GM12872 (cell line): Measurements from ENCODE around the gene EXOC3L1.

Source experiments
- TF ChIP-seq, protein P1 (sequence below): IDR thresholded peaks from 3 replicates; pipeline ENCODE4 v1.5.1; 2011; ENCODE audit warnings: low read depth, mild to moderate bottlenecking, low read length, moderate library complexity; ENCODE audit not compliant: insufficient read depth

EXOC3L1 gene

GRCh38 chr16:67190041-67190440, at the start of gene EXOC3L1:
TSS of gene EXOC3L1 (minus strand) at chr16:67190136. CDS start at chr16:67189676, 460 bp downstream.
- TF ChIP-seq, protein P1, sequence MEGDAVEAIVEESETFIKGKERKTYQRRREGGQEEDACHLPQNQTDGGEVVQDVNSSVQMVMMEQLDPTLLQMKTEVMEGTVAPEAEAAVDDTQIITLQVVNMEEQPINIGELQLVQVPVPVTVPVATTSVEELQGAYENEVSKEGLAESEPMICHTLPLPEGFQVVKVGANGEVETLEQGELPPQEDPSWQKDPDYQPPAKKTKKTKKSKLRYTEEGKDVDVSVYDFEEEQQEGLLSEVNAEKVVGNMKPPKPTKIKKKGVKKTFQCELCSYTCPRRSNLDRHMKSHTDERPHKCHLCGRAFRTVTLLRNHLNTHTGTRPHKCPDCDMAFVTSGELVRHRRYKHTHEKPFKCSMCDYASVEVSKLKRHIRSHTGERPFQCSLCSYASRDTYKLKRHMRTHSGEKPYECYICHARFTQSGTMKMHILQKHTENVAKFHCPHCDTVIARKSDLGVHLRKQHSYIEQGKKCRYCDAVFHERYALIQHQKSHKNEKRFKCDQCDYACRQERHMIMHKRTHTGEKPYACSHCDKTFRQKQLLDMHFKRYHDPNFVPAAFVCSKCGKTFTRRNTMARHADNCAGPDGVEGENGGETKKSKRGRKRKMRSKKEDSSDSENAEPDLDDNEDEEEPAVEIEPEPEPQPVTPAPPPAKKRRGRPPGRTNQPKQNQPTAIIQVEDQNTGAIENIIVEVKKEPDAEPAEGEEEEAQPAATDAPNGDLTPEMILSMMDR, result no peak

GRCh38 chr16:67238806-67239470, 49.0 kb upstream of the EXOC3L1 start:
- TF ChIP-seq, protein P1, result no peak

DNA sequence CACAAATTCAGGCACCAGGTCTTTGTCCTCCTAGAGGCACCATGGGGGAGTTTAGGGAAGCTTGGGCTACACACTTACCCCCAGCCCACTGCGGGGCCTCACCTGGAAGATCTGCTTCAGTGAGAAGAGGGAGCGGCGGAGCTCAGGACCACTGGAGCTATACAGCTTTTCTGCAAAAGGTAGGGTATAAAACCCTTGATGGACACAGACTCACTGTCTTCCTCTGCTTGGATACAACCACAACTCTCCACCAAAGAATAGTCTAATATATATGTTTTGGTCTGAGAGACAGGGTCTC, 48.3 kb upstream of the EXOC3L1 start:
- TF ChIP-seq, protein P1, result no peak

GRCh38 chr16:67237396-67238277, 47.7 kb upstream of the EXOC3L1 start:
- TF ChIP-seq, protein P1, result no peak

DNA sequence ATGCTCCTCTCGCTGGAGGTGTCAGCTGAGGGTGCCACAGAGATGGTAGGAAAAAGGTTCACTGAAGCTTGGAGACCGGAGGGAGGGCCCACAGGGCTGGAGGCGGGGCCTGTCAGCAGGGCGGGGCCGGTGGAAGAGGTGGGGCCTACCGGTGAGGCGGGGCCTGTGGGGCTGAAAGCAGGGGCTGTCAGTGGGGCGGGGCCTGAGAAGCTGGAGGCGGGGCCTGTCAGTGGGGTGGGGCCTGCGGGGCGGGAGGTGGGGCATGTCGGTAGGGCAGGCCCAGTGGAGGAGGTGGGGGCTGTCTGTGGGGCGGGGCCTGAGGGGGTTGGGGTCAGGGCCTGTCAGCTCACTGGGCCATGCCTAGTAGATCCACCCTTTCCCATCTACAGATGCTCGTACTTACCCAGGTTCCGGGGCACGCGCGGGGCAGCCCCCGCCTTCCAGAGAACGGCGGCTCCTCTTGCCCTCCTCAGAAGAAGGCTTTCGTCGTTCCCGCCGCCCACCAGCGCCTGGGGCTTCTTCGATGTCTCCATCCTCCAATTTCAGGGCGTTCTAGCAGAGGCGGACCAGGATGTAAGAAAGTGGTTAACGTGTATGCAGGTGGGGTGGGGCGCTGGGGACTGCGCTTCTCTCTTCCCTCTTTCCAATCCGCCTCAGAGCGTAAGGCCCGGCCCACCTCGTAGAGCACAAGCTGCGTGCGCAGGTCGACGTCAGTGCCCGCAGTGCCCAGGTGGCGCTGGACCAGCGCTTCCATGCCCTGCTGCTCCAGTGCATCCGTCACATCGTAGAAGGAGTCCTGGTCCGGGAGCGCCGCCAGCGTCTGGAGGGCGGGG, 46.8 kb upstream of the EXOC3L1 start:
- TF ChIP-seq, protein P1, result no peak

DNA sequence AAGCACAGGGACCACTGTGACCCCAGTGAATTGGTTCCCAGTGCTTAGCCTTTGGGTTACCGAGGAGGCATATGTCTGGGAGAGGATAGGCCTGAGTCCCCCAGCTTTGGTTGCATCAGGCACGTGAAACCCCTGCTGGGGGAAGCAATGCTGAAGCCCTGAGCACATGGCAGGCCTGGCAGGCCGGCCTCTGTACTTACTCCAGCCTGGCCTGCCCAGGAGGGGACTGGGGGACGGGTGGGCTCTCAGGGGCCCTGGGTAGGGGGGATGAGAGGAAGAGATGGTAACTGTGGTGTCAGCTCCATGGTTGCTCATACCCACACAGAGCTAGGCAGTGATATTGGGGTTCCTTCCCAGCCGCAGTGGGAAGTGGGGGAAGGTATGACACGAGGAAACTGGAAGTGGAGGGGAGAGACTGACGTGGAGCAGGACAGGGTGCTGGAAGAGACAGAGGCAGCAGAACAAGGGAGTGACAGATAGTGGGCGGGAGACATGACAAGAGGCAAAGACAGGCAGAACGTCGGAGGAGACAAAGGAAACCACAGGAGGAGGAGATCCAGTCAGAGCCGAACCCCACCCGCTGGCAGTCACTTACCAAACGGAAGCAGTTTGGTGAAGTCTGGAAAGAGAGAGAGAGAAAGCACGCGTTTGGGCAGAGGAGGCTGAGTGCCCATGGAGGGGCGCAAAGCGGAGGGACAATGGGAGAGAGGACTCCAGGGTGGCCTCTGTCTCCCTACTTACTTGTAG, 46.1 kb upstream of the EXOC3L1 start:
- TF ChIP-seq, protein P1, result no peak
